BE2C (cell line): ENCODE data around the gene KCNQ2.

Experiments used
- DNase-seq: peaks from one replicate; pipeline ENCODE4 v3.0.0-alpha.2; 2020
- H3K27me3 ChIP-seq: fragments of 250-450 bp; sonication (Bioruptor Pico); 2 replicates; pipeline ENCODE4 v1.5.1; 2020; ENCODE audit warnings: mild to moderate bottlenecking
- H3K36me3 ChIP-seq: fragments of 250-450 bp; sonication (Bioruptor Pico); 2 replicates; pipeline ENCODE4 v1.5.1; 2020; ENCODE audit warnings: mild to moderate bottlenecking
- H3K4me1 ChIP-seq: fragments of 250-450 bp; sonication (Bioruptor Pico); 2 replicates; pipeline ENCODE4 v1.5.1; 2020
- H3K4me3 ChIP-seq: 2 replicates; pipeline ENCODE4 v1.5.1; 2011; ENCODE audit warnings: low read depth, low read length
- H3K9me3 ChIP-seq: fragments of 250-450 bp; sonication (Bioruptor Pico); 2 replicates; pipeline ENCODE4 v1.5.1; 2020
- TF ChIP-seq, protein P1 (sequence below): IDR thresholded peaks from 2 replicates; pipeline ENCODE4 v1.5.1; 2012; ENCODE audit warnings: mild to moderate bottlenecking, low read depth, low read length

Gene KCNQ2

DNA sequence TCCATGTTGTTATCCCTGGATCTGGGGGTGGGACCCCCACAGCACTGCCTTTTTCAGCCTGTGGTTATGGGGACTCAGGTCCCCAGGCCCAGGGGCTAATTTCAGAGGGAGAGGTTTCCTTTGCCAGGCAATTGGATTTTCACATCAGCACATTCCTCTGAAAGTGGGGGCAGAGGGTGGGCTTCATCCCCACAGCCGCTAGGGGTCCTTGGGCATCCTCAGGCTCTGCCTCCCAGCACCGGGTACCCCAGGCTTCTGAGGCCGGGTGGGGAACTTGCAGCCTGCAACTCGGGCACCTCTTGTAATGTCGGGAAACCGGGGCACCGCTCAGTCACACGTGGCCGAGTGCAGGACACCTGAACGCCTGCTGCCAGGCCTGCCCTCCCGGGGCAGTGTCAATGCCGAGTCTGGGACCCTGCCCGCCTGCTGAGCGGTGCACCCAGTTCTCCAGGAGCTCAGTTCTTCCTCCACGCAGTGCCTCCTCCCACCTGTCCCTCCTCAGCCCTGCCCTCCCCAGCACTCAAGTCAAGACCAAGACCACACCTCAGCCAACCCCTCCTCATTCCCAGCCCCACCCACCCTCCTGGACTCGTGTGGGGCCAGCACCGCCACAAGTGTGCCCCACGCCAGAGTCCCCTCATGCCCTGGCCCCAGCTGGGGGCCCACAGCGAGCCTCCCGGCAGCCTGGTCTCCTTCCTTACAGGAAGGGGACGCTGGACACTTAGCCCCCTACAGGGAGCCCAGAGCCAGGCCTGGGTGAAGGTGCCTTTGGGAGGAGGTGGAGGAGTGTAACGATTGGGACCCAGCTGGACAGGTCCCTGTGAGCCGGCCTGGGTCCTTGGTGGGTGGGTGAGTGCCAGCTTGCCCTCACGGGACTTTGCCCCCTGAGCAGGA, 102.5 kb downstream of the KCNQ2 start:
- DNase-seq: no peak
- H3K4me1 ChIP-seq: no peaks in the 10 kb centered on the region
- peaks cover 9% of the 10 kb centered on the region for H3K27me3 ChIP-seq
- no peaks in the 10 kb centered on the region for H3K36me3 ChIP-seq
- no peaks in the 10 kb centered on the region for H3K9me3 ChIP-seq
- H3K4me3 ChIP-seq: no peak overlapping the region
- TF ChIP-seq, protein P1, sequence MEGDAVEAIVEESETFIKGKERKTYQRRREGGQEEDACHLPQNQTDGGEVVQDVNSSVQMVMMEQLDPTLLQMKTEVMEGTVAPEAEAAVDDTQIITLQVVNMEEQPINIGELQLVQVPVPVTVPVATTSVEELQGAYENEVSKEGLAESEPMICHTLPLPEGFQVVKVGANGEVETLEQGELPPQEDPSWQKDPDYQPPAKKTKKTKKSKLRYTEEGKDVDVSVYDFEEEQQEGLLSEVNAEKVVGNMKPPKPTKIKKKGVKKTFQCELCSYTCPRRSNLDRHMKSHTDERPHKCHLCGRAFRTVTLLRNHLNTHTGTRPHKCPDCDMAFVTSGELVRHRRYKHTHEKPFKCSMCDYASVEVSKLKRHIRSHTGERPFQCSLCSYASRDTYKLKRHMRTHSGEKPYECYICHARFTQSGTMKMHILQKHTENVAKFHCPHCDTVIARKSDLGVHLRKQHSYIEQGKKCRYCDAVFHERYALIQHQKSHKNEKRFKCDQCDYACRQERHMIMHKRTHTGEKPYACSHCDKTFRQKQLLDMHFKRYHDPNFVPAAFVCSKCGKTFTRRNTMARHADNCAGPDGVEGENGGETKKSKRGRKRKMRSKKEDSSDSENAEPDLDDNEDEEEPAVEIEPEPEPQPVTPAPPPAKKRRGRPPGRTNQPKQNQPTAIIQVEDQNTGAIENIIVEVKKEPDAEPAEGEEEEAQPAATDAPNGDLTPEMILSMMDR: 0 out of 2 replicates have a peak, but pooled peaks have one; percentile 9

DNA sequence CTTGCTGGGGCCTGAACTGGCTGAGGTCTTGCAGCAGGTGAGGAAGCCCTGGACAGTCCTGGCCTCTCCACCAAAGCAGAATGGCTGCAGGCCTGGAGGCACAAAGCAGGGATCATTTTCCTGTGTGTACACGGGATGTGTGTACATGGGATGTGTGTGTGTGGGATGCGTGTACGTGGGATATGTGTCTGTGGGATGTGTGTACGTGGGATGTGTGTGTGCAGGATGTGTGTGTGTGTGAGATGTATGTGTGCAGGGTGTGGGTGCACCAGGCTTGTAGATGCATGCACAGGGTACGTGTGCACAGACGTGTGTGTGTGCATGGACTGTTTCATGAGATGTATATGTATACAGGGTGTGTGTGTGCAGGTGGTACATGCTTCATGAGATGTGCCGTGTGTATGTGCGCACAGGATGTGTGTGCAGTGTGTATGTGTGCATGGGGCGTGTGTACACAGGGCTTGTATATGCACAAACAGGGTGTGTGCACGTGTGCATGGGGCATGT, 103.4 kb downstream of the KCNQ2 start:
- H3K27me3 ChIP-seq: peaks cover 9% of the 10 kb centered on the region
- TF ChIP-seq, protein P1: no peak
- no peaks in the 10 kb centered on the region for H3K36me3 ChIP-seq
- no peaks in the 10 kb centered on the region for H3K4me1 ChIP-seq
- H3K4me3 ChIP-seq: no peak overlapping the region
- no peak for DNase-seq
- H3K9me3 ChIP-seq: no peaks in the 10 kb centered on the region

DNA sequence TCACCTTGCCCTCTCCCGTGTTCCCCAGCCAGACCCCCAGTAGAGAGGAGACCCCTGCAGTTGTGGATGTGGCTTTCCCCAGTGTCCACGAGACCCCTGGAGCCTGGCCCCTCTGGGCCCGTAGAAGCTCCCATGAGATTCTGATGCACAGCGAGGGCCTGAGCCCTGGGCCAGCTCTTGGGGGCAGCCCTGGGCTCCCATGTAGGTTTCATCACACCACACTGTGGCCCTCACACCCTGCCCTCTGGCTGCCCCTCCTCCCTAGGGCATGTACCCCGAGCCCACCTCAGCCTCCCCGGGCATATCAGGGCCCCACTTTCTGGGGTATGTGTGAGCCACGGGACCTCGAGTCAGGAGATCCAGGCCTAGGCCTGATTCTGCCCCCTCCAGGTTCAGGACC, 104.3 kb downstream of the KCNQ2 start:
- no peak for DNase-seq
- Histone ChIP-seq H3K27me3 (peaks cover 2% of the 10 kb centered on the region), H3K9me3 (no peaks in the 10 kb centered on the region), H3K4me1 (no peaks in the 10 kb centered on the region), H3K4me3 (no peak overlapping the region), H3K36me3 (no peaks in the 10 kb centered on the region)
- TF ChIP-seq, protein P1: no peak

DNA sequence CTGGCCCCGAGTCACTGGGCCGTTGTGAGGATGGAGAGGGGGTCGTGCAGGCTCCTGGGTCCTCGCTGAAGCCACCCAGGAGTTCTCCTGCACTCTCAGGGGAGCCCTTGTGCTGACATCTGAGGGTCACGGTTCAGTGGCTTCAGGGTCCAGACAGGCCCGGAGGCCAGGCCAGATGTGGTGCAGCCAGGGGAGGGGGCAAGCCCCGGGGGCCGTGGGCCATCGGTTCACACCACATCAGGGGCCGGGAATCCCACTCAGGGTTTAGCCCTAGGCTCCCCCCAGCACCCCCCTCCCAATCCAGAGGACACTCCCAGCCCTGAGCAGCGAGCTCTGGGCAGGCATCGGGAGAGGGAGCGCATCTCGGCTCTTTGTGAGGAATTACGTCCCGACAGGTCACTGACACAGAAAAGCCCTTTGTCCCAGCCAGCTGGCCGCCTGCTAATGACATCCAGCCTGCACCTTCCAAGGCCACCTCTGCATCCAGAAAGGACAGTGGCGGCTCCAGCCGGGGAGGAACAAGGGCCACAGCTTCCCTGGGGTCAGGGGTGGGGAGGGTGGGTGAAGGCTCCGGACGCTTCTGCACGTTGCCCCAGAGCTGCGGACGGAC, 104.9 kb downstream of the KCNQ2 start:
- Histone ChIP-seq H3K9me3 (no peaks in the 10 kb centered on the region), H3K36me3 (no peaks in the 10 kb centered on the region), H3K4me1 (no peaks in the 10 kb centered on the region), H3K4me3 (no peak overlapping the region), H3K27me3 (no peaks in the 10 kb centered on the region; the same call in 1 of the 2 replicates)
- TF ChIP-seq, protein P1: no peak
- DNase-seq: no peak

DNA sequence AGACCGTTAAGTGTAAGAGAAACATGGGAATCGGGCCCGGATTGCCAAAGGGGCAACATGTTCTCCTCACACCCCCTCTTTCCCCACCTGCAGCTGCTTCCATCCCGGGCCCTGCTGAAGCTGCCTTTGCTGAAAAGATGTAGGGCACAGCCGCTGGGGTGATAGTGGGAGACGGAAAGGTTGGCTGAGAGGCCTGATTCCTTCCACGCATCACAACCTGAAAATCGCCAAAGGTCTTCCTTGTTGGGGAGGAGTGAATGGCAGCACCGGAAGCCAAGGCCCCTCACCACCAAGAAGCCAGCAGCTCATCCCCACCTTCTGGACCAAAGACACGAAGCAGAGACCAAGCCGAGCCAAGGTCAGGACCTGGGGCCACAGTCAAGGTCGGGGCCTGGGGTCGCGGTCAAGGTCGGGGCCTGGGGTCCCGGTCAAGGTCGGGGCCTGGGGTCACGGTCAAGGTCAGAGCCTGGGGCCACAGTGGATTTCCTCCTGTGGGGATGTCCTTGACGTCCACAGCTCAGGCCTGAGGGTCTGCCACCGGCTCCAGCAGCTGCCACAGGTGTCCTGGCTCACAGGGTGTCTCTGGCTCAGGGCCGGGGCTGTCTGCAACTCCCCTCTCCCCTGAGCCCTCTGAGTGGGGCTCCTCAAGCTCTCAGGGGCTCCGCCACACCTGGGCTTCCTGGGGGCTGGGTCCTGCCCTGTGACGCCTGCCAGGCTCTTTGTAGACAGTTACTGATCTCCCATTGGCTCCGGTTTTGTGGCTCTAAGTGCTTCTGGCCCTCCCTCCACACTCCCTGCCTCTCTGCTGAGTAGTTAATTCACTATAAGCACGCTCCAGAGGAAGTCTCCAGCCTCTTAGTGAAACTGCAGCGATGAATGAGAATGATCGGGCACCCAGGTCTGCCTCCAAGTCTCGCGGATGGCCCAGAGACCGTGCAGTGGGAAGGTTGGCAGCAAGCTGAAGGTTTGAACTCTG, 105.8 kb downstream of the KCNQ2 start:
- TF ChIP-seq, protein P1: no peak
- no peak for DNase-seq
- no peaks in the 10 kb centered on the region for H3K4me1 ChIP-seq
- H3K9me3 ChIP-seq: no peaks in the 10 kb centered on the region
- H3K27me3 ChIP-seq: no peaks in the 10 kb centered on the region; the same call in 1 of the 2 replicates
- H3K4me3 ChIP-seq: no peak overlapping the region
- no peaks in the 10 kb centered on the region for H3K36me3 ChIP-seq
